DOHH2 (cell line): ENCODE data around the gene LRRC10.

Source experiments
- CTCF ChIP-seq: fragments of 200-600 bp; sonication (generic); IDR thresholded peaks from one replicate; pipeline ENCODE4 v1.5.1; 2014; ENCODE audit warnings: antibody characterized with exemption, mild to moderate bottlenecking, low read depth, low read length; ENCODE audit not compliant: poor library complexity, severe bottlenecking
- EZH2phosphoT487 ChIP-seq: fragments of 200-600 bp; sonication (generic); IDR thresholded peaks from 2 replicates; pipeline ENCODE4 v1.6.1; 2017; ENCODE audit warnings: borderline replicate concordance, mild to moderate bottlenecking, antibody characterized with exemption, low read length, moderate library complexity, mixed read lengths

GRCh38 chr12:69623970-69624369 lies 13.3 kb upstream of the LRRC10 start:
- TF ChIP-seq CTCF (no peak), EZH2phosphoT487 (no peak)
